WI38 (cell line): ENCODE data around the gene PKIB.

Source experiments
- H3K4me3 ChIP-seq: 2 replicates; pipeline ENCODE4 v1.5.1; 2011; ENCODE audit warnings: low read depth, mild to moderate bottlenecking, control low read depth, low read length
- TF ChIP-seq, protein P1 (sequence below): IDR thresholded peaks from 2 replicates; pipeline ENCODE4 v1.5.1; 2012; ENCODE audit warnings: low read depth, mild to moderate bottlenecking, control low read depth, low read length

The PKIB gene, protein sequence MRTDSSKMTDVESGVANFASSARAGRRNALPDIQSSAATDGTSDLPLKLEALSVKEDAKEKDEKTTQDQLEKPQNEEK

DNA sequence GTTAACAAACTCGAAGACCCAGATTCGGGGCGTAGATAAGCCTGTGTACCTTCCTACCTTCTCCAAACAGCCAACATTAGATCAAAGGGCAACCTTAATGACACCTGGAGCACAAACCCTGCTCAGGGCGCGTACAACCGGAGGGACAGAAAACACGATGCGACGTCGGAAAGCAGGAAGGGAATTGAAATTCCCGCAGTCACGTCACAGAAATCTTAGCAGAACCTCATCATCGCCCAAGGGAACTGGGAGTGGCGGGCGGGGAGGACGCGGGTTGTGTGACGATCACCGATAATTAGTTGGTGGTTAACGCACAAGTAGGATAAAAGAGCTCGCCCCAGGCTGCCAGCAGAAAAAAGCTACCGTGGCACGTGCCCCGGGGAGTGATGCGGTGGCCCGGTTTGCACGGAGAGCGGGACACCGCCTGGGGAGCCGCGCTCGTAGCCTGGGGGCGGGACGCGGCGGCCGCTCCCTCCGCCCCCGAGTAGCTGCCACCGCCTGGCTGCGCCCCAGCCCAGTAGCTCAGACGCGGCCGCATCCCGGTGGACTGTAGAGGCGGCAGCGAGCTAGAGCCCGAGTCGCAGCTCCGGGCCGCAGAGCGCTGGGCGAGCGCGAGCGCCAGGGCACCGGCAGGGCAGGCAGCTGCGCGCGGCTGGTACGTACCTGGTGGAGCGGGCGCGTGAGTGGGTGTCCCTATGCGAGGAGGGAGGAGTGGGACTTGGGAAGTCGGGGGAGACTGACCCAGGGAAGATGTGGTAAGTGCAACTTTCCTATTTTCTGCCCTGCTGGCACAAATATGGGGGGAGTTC, at the start of gene PKIB:
PKIB (plus strand) TSS at position 525 of the 809 bp plus-strand sequence. CDS start 107,390 bp downstream, outside the sequence.
- TF ChIP-seq, protein P1, sequence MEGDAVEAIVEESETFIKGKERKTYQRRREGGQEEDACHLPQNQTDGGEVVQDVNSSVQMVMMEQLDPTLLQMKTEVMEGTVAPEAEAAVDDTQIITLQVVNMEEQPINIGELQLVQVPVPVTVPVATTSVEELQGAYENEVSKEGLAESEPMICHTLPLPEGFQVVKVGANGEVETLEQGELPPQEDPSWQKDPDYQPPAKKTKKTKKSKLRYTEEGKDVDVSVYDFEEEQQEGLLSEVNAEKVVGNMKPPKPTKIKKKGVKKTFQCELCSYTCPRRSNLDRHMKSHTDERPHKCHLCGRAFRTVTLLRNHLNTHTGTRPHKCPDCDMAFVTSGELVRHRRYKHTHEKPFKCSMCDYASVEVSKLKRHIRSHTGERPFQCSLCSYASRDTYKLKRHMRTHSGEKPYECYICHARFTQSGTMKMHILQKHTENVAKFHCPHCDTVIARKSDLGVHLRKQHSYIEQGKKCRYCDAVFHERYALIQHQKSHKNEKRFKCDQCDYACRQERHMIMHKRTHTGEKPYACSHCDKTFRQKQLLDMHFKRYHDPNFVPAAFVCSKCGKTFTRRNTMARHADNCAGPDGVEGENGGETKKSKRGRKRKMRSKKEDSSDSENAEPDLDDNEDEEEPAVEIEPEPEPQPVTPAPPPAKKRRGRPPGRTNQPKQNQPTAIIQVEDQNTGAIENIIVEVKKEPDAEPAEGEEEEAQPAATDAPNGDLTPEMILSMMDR: 0 out of 2 replicates have a peak, but pooled peaks have one; percentile 27
- peak within 1 kb of the TSS; percentile 59 for H3K4me3 ChIP-seq

DNA sequence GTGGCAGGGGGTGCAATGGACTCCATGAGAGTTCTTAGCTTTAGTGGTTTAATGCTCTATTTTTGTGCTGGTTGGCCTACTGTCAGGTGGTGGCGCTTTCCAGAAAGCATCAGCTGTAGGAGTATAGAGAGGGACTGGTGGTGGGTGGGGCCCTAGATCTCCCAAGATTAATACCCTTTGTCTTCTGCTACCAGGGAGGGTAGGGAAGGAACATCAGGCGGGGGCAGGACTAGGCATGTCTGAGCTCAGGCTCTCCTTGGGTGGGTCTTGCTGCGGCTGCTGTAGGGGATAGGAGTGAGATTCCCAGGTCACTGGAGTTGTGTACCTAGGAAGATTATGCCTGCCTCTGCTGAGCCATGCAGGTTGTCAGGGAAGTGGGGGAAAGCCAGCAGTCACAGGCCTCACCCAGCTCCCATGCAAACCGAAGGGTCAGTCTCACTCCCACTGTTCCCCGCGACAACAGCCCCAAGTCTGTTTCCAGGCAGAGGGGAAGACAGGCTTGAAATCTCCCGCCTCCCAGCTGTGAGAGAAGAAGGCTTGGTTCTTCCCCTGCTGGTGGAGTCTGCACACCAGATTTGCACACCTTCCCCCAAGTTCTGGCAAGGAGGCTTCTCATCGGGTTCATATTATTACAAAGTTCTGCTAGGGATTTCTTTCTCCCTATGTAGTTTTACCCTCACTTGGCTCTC, 46.7 kb upstream of the PKIB start:
- H3K4me3 ChIP-seq: no peak overlapping the region
- TF ChIP-seq, protein P1: no peak

DNA sequence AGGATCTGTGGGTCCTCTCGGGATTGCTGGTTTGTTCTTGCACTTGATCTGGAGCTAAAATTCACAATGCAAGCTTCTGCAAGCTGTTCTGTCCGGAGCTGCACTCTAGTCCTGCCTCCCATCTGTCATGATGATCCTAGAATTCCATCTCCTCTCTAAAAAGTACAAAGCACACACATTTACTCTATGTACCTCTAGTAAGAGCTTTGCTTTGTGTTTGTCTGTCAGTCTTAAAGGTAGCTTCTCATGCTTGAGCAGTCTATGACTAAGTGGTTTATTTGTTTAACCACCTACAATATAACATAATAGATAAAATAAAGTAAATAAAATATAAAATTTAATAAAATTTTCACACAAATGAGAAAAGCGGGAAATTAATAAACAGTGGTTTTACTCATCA, 46.0 kb upstream of the PKIB start:
- H3K4me3 ChIP-seq: no peak overlapping the region
- TF ChIP-seq, protein P1: no peak

DNA sequence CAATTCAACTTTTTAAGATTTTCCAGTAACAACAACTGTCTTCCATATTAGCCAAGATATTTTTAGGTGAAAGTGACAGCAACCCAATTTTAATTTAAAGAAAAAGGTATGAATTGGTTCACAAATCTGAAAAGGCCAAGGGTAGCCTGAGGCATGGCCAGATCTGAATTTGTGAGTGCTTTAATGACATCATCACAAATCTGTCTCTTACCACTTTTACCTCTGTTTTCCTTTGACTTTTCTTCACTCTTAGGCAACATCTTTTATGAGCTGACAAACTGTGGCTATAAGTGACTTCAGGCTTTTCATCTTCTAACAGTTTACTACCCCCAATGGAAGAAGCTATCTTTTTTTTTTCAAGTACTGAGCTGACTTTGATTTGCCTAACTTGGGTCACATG, 44.5 kb upstream of the PKIB start:
- H3K4me3 ChIP-seq: no peak overlapping the region
- TF ChIP-seq, protein P1: no peak

DNA sequence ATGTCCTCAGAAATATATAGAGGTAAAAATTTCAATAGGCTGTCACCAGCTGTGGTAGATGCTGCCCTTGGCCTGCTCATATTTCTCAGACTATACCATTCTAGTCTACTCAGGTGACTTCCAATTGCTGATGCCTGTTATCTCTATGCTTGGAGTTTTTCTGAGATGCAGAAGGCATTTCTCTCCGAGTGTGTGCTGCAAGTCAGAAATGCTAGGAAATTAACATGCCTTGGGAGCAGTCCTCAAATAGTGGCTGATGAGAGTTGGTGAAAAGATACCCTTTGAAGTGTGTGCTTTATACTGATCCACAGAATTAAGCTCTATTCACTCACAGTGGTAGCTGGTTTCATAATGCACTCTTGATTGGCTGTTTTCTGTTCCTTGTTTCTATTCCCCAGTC, 43.2 kb upstream of the PKIB start:
- TF ChIP-seq, protein P1: no peak
- H3K4me3 ChIP-seq: no peak overlapping the region

DNA sequence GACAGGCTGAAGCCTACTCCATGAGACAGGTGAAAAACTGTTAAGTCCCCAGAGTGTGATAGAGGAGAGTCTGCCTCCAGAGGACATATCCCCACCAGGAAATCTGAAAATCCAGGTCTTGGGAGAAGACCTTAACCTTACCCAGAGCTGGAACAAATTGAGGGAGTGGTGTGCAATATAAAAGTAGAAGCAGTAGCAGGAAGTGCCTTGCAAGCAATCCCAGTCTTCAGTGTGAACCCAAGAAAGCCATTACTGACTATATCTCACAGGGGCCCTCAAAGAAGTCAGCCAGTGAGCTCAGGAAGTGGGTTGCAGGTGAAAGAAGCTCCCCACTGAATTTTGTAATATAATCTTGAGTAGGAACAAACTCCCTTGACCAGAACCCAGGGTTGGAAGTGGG, 41.9 kb upstream of the PKIB start:
- H3K4me3 ChIP-seq: no peak overlapping the region
- TF ChIP-seq, protein P1: no peak

DNA sequence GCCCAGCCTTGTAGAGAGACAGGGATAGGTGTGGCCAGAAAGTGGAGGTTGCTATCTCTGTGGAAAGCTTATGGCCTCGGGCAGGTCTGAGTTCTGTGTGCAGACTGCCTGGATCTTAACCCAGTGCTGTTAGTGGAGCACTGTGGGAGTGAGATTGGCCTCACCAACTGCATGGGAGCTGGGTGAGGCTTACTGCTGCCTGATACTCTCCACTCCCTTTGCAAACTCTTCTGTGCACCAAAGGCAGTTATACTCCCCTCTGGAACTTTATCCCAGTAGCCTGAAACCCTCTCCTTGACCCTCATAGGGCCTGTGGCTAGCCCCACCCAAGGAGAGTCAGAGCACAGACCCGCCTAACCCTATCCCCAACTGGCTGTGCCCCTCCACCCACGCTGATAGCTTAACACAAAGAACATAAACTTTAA, 41.4 kb upstream of the PKIB start:
- TF ChIP-seq, protein P1: no peak

More for the DNA sequence above, 41.4 kb upstream of the PKIB start:
- no peak overlapping the region for H3K4me3 ChIP-seq
